HG02884 (cell line): ENCODE measurements around the gene CEP170.

ENCODE experiments used
- ATAC-seq: cut with Tn5 transposase; IDR thresholded peaks from one replicate; pipeline ENCODE4 v1.9.1; 2021; ENCODE audit warnings: mild to moderate bottlenecking, moderate library complexity; ENCODE audit not compliant: unreplicated experiment

Gene CEP170

DNA sequence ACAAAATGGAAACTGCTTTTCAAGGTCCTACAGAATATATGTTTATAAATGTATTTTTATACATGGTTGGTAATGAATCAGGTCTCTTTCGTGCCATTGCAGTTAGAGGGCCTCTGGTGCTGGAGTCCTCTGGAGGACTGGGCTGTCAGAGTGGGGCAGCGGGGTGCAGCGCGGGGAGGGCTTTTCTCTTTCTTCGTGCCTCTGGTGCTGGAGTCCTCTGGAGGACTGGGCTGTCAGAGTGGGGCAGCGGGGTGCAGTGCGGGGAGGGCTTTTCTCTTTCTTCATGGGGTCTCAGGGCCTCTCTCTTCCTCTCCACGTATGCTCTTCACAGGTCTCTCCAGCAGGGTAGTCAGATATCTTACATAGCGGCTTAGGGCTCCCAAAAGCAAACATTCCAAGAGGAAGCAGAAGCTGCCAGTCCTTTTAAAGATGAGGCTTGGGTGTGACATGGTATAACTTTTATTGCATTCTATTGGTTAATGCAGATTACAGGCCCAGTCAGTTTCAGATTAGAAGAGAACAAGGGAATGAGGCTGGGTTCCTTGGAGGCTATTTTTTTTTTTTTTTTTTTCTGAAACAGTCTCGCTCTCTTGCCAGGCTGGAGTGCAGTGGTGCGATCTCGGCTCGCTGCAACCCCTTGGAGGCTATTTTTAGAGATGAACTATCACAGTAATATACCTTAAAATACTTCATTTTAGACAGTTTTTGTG lies 13.8 kb upstream of the CEP170 start:
- ATAC-seq, result no peak

DNA sequence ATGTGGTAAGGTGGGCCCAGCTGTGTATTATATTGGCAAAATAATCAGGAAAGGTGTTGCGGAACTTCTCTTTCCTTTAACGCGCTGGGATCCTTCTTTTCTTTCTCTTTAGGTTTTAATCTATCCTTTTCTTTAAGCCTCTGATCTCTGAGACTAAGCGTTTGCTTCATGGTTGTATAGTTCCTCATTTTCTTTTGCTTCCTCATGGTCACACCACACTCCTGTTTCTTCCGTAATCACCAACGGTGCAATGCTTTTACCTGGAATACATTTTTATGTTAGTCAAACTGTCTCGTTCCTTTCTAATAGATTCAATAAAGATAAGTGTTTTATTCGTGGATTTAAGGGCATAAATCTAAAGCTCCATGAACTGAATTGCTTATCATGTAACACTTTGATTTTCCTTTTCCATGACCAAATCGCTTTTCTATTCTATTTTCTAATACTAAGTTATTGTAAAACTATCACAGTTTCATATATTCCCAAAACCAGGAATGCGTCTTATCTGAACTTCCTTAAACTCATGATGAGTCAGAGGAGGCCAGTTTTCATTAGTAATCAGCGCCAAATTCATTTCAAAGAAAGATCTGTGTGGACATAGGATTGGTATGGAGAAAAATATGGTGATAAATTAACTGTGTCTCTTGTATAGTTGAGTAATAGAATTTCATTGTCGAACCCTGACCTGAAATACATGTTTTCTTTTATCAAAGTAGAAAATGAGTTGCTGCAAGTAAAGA lies 13.0 kb upstream of the CEP170 start:
- ATAC-seq, result no peak

DNA sequence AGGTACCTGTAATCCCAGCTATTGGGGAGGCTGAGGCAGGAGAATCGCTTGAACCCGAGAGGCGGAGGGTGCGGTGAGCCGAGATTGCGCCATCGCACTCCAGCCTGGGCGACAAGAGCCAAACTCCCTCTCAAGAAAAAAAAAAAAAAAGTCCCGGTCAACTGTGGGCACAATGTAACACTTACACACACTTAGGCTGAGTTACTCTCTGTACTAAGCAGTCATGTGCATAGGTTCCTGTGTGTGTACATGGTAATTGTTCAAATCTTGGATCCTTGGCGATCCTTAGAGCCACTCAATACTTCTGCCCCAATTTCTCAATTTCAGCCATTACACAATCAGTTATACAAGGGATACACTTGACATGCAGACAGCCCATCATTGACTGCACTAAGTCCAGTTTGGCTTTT lies 12.4 kb upstream of the CEP170 start:
- no peak for ATAC-seq

DNA sequence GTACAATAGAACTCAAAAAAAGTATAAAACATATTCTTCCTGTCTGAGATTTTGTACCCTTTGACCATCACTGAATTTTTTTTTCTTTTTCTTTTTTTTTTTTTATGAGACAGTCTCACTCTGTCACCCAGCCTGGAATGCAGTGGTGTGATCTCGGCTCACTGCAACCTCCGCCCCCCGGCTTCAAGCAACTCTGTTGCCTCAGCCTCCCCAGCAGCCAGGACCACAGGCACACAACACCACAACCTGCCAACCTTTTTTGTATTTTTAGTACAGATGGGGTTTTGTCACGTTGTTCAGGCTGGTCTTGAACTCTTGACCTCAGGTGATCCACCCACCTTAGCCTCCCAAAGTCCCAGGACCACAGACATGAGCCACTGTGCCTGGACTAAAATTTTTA lies 11.2 kb upstream of the CEP170 start:
- no peak for ATAC-seq

DNA sequence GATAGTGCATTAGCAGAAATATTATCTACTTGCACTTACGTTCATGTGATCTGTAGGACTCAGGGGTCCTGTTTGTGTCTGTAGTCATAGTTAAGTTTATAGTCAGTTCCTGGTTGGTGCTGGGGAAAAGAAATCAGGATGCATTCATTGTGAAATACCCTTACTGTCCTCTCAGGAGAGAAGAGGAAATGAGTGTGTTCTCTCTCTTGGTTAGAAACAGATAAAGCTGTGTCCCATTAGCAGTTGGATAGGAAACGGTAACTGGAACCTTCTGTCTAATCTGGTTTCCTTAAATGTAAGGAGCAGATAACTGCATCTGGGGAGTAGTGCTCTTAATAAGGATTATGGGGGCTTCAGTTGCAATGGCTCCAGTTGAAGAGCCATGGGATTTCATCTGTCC lies 9.6 kb upstream of the CEP170 start:
- no peak for ATAC-seq

DNA sequence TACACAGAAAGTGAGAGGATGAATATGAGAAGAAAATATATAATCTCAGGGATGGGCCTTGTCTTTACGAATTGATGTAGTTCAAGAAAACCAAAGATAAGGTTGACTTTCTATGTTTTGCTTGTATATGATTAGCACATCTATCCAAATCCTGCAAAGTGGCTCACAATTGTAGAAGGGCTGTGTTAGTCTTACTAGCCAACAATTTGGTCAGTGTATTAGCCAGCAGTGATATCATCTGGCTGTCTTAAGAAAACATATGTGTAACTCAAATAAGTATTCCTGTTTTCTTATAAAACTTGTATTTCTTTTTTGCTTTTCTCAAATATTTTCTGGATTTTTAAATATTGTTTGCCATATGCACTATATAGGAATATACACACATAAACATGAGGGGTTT lies 6.3 kb upstream of the CEP170 start:
- ATAC-seq, result no peak

DNA sequence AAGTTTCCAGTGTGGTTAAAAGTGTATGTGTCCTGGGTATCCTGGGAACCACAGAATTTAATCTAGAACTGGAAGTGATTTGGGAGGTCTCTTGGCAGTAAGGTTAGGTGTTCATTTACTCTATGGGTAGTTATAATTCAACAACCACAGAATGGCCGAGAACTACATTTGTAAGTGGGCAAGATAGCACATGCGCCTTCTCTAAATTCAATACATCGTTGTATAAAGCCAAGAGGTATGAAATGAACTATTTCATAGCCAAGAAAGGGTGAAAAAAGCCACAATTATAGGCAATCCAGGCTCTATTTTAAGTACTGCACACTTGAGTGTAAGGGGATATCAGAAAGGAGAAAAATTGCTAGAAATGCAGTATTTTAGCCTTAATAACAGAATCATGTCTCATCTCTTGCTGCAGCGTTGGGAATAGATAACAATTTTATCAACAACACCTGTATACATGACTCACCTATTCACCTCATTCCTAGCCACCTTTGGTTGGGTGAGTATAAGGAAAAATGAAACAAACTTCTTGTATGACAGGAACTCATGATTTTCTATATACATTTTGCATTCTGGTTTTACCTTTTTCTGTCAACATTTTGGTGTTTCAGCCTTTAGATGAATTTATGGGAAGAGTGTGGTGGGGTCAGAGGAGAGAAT lies 5.3 kb upstream of the CEP170 start:
- ATAC-seq, result no peak

DNA sequence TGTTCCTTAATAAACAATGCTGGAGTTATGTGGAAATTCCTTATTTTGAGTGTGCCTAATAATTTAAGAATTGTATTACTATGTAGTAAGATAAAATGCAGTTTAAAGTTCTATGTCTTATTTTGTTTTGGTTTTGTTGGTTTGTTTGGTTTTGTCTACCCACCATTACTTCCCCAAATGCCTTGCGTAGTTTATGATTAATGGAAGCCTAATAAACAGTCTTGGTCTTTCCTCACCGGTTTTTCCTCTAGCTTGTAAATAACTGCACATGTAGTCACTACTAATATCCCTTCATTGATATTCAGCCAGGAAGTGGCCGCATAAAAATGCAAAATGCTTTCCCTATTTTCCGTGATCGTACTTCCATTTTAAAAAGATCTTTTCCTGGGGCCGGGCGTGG lies 3.6 kb upstream of the CEP170 start:
- ATAC-seq, result no peak

DNA sequence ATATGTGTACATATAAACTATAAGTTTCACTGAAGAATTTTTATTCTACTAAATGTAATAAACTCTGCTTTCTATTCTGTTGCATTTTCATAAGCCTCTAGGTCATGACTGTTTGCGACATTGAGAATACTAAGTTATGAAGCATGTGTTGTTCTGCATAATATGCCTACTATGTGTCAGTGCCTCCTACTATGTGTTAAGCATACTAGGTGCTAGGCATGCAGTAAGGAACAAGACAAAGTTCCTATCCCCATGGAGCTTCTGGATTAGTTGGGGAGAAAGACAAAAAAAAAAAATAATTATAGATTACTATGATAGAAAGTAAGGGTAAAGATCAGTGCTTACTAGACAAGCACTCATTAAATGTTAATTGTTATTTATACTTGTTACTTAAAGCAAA lies 2.1 kb upstream of the CEP170 start:
- ATAC-seq, result no peak

DNA sequence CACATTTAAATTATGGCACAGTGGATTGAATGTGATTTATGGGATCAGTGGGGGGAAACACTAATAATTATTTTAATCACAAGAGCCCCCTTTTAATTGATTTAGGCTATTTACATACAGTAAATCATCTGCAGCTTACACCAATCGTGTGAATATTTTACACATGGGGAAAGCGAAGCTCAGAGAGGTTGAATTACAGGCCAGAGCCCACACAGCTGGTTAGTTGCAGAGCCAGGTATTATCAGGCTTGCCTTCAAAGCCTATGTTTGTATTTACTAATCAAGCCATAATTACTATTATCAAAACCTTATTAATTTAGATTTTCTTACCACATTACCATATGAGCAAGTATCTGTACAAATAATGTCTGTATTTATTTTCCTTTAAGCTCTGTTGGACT lies 1.5 kb upstream of the CEP170 start:
- no peak for ATAC-seq

DNA sequence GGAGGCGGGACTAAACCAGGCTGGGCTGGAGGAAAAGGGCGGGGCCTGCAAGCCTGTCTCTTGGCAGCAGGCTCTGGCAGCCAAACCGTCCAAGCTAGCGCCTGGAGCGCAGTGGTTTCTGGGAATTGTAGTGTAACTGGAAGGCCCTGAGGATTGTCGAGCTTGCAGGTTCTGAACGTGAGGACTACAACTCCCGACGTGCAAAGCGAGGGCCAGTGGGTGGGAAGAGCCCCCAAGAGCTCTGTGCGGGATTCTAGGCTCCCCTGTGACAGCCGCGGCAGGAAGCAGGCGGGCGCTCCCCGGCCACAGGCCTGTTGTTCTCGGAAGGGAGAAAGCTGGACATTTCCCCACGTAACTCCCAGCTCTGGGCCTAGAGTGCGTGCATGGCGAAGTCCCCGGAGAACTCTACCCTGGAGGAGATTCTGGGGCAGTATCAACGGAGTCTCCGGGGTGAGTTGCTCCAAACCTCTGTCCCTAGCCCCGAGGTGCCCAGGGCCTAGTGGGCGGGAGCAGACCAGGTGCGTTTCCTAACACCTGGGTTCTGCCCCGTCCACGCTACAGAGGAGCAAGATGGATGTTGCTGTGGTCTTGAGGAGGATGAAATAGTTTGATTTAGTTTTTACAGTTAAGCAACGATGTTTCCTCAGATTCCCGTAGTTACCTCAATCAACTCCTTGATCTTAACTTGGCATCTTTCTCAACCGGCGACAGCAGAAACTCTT lies 871 bp upstream of the CEP170 start, which contains the start of gene SDCCAG8:
TSS of gene SDCCAG8 (plus strand) at position 251 of the 722 bp plus-strand sequence. CDS start at position 384, 133 bp downstream.
- ATAC-seq, result peak; percentile 69

DNA sequence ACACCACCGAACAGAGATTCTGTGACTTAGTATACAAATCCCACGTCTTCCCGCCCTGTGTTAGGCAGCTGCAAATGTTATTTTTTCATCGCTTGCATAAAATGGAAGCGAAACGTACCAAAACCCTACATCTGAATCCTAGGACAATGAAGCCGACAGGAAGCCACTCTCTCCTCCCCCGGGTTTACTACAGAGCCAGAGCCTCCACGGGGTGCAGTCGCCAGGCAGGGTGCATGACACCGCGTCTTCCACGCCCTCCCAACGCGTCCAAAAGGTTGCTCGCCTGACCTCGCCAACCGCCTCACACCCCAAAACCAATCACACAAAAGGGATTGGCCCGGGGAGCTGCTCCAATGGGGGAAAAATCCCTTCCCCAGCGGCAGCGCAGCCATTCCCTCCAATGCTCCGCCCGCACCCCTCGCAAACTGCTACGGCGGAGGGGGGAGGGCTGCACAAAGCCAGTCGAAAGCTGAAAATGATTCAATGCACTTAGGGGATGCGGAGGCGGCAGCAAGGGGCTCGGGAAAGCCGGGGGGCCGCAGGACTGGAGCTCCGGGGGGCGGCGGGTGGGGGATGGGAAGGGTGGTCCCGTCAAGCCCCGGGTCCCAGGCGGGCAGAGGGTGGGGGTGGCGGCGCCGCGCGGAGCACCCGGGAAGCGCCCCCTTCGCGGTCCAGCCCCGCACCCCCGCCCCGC lies 701 bp downstream of the CEP170 start:
- peak; percentile 17 for ATAC-seq

DNA sequence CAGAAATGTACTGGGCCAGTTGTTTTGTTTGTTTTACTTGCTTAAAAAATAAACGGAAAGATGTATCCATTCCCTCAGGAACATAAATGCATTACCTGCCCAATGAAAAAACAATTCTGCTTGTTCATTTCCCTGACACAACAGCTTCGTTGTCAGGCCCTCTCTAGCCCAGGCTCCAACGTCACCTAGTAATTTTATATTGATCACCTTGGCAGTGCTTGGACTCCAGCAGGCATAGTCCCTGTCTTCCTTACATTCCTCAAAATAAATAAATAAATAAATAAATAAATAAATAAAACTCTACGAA lies 1.2 kb downstream of the CEP170 start:
- no peak for ATAC-seq

DNA sequence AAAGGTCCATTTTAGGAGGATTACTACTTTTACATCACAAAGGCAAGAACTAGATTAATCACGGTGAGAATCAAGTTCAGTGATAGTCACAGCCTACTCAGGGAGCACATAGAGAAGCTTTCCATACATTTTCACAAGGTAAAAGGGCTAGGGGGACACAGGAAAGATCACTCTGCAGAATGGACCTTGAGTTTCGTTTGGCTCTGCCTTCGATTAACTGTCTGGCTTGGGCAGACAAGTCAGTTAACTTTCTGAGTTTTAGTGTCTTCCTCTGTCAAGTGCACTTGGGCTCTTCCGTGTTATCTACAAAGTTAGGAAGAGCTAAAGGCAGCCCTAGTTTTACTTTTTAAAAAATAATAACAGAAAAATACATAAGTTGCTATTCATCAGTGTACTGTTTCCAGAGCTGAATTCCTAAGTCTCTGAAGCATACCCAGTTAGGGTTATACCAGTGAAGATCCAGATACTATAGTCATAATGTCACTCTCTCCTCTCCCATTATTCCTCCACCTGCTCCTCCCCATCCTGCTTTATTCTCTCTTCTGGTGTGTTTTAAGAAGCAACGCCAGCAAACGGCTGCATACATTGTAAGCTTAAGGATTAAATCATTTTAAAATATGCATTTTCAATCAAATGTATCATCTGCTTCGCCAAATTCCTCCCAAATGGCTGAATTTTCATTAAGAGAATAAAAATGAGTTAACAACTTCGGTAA lies 1.7 kb downstream of the CEP170 start:
- no peak for ATAC-seq

DNA sequence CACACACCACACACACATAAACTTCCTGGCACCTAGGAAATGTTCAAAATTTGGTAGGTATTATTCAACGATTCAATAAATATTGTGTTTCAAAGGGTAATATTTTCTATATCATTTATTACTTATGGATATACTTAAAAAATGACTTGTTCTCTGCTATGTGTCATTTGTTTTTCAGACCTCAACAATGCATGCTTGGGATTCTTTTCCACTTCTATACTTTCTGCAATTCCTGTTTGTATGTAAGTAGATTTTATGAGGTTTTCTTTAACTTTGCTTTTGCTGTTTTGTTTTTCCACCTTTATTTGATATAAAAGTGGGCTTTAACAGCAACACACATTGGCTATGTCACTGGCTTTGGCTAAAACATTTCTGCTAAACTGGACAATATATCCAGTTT lies 3.5 kb downstream of the CEP170 start:
- ATAC-seq, result no peak

DNA sequence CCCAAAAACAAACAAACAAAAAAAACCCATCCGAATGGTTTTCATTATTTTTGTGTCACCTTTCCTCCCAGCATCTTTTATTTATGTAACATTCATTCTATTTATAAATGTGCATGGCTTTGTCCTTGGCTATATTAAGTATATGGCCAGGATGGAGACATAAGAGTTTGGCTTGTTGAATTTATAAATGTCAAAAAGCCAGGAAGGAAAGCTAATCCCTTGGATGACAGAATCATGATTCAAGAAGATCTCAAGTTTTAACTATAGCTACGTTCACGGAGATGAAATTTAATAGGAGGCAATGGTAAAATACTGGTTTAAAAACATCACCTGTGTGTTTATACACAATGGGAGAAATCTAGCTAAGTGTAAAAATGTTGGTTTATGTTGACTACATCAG lies 5.0 kb downstream of the CEP170 start:
- no peak for ATAC-seq

DNA sequence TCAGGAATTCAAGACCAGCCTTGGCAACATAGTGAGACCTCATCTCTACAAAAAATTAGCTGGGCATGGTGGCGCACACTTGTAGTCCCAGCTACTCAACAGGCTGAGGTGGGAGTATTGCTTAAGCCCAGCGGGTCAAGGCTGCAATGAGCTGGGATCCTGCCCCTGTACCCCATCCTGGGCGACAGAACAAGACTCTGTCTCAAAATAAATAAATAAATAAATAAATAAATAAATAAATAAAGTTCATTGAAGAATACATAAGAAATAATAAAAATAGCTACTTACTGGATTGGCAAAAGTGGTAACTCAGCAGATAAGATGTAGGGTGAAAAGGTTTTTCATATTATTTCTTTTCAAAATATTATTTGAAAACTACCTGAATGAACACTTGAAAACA lies 5.9 kb downstream of the CEP170 start:
- no peak for ATAC-seq

DNA sequence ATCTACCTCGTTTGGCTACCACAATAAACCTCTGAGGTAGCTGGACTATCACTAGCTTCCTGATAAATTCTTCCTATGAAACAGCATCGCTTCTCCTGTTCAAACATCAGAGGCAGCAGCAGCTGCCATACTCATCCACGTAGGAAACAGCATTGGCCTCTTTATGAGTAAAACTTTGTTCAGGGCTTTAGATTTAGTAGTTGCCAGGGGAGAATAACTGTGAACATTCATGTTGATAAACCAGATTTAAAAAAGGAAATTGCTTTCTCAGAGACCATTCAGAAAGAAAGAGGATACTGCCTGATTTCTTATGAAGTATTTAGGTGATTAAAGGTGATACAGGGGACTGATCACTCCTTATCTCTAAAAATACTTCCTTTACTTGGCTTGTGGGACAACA lies 7.2 kb downstream of the CEP170 start:
- ATAC-seq, result no peak

DNA sequence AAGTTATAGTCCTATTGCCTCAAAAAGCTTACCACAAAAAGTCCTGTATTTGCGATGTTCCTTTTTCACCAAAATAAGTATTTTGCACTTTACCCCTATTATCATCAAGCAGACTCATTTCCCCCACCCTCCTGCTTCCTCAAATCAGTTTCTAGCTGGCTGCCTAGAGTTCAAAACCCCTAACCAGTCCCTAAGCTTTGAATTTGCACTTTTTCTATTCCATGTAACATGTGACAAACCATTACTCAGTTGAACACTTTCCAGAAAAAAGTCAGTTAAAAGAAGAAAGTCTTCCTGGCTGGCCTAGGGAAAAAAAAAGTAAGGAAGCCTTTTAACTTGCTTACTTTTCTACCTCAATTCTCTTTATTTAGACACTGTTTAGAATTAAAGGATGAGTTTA lies 8.2 kb downstream of the CEP170 start:
- ATAC-seq, result no peak

DNA sequence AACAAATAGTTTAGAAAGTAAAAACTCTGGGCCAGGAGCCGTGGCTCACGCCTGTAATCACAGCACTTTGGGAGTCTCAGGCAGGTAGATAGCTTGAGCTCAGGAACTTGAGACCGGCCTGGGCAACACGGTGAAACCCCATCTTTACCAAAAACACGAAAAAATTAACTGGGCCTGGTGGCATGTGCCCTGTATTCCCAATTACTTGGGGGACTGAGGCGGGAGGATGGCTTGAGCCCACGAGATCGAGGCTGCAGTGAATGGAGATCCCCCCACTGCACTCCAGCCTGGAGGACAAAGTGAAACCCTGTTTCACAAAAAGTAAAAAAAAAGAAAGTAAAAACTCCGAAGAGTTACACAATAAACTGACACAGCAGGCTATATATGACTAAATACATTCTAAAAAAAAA lies 10.6 kb downstream of the CEP170 start:
- peak; percentile 44 for ATAC-seq
